Limb (tissue), 2 donors: ENCODE measurements around the gene STYX.
A peak's percentile ranks its signal among the peaks of the same experiment; 100 is the strongest.

Source experiments
- DNase-seq, 2 donors: peaks; one replicate each; pipeline ENCODE4 v3.0.0-alpha.2; 2016; ENCODE audit errors: extremely low spot score in 2 of 2

STYX gene

GRCh38 chr14:52789118-52789517 lies 59.2 kb downstream of the STYX start:
- DNase-seq, result no peak

- DNase-seq, result no peak
Observed at GRCh38 chr14:52790011-52790755, 60.2 kb downstream of the STYX start.

- DNase-seq, result no peak
Observed at GRCh38 chr14:52790756-52791222, 60.8 kb downstream of the STYX start.

GRCh38 chr14:52791223-52792096 lies 61.5 kb downstream of the STYX start, which contains the start of gene GNPNAT1:
Gene GNPNAT1, minus strand, starts transcription at chr14:52791607. Its CDS starts 6,957 bp downstream, at chr14:52784650.
- DNase-seq, result peak; percentile 78 to 90

- DNase-seq, result no peak
Observed at GRCh38 chr14:52792097-52792415, 62.1 kb downstream of the STYX start.

GRCh38 chr14:52793061-52793460 lies 63.1 kb downstream of the STYX start:
- no peak for DNase-seq

- no peak for DNase-seq
Observed at GRCh38 chr14:52797653-52798052, 67.7 kb downstream of the STYX start.

DNA sequence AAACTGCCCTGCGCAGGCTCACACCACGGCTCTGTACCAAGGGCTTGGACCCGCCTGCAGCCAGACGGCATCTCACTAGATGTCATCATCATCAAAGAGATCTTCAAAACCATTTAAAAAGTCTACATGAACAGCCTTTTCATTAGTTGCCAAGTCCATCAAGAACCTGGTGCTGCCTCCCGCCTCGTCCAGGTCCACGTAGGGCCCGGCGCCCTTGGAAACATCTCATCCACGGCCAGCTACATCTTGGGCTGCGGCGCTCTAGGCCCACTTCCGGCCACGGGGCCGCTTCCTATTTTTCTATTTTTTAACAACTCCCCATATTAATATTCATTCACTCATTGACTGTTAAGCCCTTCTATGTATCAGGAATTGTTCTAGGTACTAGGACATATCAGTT lies 68.9 kb downstream of the STYX start:
- DNase-seq, result no peak

GRCh38 chr14:52801014-52801712 lies 71.2 kb downstream of the STYX start:
- DNase-seq, result peak in 1 of 2 donors; percentile 41

DNA sequence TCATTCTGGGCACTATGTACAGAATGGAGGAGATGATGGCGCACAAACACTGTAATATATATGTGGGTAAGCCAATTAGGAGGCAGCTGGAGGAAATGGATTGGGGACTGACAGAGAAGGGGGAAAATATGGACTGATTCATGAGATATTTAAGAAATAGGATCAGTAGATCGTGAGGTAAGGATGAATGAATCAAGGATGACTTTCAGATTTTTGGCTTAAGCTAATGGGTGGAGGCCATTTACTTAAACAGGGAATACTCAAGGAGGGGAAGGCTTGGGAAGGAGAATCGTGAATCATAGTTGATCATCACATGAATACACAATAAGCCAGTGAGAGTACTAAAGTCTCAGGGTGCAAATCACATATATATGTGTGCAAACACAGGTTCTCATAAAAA lies 72.6 kb downstream of the STYX start:
- DNase-seq, result no peak

- DNase-seq, result no peak
Observed at GRCh38 chr14:52806115-52806514, 76.1 kb downstream of the STYX start.

DNA sequence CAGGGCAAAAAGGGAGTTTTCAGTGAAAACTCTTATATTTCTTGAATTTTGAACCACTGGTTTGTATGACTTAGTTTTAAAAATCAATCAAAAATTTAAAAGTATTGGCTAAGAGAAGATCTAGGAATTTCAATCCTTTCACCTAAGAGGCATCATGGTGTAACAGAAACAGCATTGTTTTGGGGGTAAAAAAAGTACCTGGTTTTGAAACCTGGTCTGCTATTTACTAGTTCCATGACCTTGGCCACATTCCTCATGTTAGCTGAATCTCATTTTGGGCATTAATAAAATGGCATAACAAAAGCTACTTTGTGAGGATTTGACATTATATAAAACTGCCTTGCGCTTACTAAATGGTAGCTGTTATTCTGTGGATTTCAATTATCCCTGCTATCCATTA lies 78.1 kb downstream of the STYX start:
- DNase-seq, result no peak

DNA sequence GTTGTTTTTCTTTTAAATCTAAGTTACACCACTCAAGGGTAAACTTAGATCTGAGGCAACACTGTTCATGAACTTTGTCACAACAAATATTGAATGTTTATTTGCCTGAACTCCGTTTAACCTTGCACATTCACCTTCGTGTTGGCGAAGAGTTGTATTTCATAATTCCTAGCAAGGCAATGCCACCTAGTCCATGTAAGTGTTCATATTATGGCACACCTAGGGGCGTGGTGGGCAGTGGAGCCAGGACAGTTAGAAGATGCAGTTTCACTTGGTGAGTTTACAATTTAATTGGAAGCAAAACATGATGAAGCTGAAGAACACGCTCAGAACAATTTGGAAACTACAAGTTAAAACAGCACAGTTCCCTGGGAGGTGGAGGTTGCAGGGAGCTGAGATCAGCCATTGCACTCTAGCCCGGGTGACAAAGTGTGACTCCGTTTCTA lies 91.9 kb downstream of the STYX start:
- DNase-seq, result no peak

- no peak for DNase-seq
Observed at GRCh38 chr14:52824462-52824861, 94.5 kb downstream of the STYX start.
